NCI-H748 (cell line): ENCODE data around the gene MFN2.
"Not testable (repeated sequence)": the region's sequence is repeated elsewhere in the genome, so short reads cannot be mapped to it uniquely, and the experiment has no call there.

Experiments used
- DNase-seq: peaks from one replicate; lab custom pipeline; 2025; ENCODE audit not compliant: unreplicated experiment; lab: John Stamatoyannopoulos, UW

Gene MFN2

DNA sequence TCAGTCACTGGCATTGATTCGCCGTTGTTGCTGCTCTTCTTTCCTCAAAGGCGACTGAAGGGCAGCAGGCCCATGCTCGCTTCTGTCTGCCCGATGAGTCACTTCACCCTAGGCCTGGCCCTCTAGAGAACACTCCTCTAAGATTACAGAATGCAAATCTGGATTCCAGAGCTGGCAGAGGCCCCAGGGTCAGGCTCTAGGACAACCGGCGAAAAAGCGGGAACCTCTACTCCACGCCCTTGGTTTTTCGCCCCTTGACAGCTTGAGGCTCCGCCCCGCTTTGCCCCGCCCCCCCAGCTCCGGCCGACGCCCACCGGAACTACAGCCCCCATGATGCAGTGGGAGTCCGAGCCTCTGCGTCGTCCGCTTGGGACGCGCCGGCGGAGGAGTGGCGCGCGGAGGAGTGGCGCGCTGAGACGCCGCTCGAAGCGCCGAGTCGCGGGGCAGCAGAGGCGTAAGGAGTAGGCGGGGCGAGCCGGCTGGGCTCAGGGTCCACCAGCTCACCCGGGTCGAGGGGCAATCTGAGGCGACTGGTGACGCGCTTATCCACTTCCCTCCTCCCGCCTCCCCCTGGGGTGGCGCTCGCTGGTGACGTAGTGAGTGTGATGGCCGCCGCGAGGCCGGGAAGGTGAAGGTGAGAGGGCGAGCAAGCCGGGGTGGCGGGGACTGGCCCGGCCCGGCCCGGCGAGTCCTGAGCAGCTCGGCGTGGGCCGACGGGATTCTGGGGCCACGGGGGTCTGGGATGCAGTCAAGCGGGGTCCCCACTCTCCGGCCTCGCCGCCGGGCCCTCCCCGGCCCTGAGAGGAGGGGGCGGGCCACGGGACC lies at the start of gene MFN2:
TSS of gene MFN2 (plus strand) at position 594 of the 825 bp plus-strand sequence. CDS start 8,725 bp downstream, outside the sequence.
- peak; percentile 95 for DNase-seq

DNA sequence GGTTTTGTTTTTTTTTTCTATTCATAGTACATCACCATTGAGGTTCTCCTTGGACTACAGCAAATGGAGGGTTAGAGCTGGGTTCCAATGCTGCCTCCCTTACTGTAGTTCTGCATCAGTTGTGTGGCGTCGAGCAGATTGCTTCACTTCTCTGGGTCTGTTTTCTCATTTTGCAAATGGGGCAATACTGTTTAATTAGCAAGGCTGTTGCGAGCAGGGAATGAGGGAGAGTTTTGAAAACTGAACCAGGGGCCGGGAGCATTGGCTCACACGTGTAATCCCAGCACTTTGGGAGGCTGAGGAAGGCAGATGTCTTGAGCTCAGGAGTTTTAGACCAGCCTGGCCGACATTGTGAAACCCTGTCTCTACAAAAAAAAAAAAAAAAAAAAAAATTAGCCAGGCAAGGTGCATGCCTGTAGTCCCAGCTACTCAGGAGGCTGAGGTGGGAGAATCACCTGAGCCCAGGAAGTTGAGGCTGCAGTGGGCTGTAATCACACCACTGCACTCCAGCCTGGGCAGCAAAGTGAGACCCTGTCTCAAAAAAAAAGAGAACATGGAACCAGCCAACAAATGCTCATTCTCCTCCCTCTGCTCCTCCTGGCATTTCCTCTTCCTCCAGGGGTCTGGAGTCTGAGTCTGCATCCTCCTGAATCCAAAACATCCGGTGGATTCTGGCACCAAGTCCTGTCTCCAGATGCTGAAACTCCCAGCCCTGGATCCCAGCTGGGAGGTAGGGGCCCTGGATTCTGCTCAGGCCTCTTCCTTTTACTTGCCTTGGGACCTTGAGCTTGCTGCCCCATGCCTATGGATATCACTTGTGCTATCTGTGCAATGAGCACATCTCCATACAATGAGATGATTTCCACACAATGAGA lies 49.4 kb upstream of the MFN2 start:
- no peak for DNase-seq

GRCh38 chr1:11931845-11932244 lies 48.4 kb upstream of the MFN2 start:
- no peak for DNase-seq

- peak; percentile 67 for DNase-seq
These were observed 45.8 kb upstream of the MFN2 start, which contains the start of gene PLOD1 for GRCh38 chr1:11934302-11935056. TSS of gene PLOD1 (plus strand) at chr1:11934717. CDS start at chr1:11934780, 63 bp downstream.

DNA sequence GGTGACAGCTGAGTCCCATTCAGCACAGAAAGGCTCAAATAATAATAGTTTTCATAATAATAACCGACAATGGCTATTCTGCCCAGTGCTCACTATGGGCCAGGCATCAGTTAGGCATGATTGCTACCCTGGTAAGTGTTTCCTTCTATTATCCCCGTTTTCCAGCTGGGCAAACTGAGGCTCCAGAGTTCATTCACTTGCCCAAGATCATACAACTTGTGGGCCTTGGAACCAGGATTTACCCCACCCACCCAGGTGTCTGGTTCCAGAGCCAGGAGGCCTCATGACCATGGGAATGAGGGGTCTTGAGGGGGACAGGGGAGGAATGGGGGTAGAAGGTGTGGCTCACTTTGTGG lies 45.2 kb upstream of the MFN2 start:
- no peak for DNase-seq

DNA sequence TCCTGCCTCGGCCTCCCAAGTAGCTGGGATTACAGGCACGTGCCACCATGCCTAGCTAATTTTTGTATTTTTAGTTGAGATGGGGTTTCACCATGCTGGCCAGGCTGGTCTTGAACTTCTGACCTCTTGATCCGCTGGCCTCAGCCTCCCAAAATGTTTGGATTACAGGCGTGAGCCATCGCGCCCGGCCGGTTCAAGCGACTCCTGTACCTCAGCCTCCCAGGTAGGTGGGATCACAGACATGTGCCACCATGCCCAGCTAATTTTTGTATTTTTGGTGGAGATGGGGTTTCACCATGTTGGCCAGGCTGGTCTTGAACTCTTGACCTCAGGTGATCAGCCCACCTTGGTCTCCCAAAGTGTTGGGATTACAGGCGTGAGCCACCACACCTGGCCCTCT lies 44.5 kb upstream of the MFN2 start:
- not testable (repeated sequence) for DNase-seq

- DNase-seq, result no peak
These were observed 41.3 kb upstream of the MFN2 start for GRCh38 chr1:11938722-11939526.

GRCh38 chr1:11939794-11940193 lies 40.5 kb upstream of the MFN2 start:
- DNase-seq, result not testable (repeated sequence)

- no peak for DNase-seq
These were observed 39.9 kb upstream of the MFN2 start for GRCh38 chr1:11940260-11940921.

DNA sequence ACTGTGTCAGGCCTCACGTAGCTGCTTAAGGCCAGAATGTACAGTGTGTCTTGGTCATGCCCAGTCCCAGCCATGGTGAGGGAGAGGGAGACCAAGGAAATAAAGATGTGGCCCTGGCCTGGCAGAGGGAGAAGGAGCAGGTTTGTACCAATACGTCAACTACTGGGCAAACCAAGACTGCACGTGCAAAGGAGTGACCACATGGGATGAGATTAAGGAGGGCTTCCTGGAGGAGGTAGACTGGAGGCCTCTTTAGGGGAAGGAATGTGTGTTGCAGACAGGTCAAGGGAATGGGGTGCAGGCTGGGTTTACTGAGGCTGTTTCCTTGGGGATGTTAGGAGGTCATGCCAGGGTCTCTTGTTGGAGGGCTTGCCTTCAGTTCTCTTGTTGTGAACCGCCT lies 38.0 kb upstream of the MFN2 start:
- DNase-seq, result no peak

- DNase-seq, result no peak
These were observed 36.6 kb upstream of the MFN2 start for GRCh38 chr1:11943619-11944018.

- peak; percentile 63 for DNase-seq
These were observed 35.8 kb upstream of the MFN2 start for GRCh38 chr1:11944358-11944931.

- no peak for DNase-seq
These were observed 33.6 kb upstream of the MFN2 start for GRCh38 chr1:11946647-11947046.

DNA sequence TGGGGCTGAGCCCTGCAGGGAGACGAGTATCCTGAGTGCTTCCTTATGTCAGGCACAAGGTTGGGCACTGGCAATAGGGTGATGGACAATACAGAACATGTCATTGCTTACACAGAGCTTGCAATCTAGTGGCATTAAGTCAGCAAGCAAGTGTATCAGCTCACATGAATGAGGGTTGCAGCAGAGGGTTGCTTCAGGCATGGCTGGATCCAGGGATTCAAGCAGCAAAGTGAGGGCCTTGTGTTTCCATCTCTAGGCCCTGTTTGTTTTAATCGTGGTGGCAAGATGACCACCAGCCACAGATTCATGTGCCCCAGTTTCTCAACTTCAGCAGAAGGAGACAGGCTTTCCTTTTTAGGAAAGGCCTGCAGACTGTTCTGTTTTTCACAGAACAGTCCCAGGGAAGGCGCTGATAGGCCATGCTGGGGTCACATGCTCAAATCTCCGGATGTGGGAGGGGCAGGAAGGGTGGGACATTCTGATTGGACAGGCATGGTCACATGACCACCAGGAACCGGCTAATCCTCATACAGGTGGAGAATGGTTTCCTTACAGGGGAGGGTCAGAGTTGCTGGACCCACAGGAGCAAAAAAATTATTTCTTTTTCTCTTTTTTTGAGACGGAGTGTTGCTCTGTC lies 31.3 kb upstream of the MFN2 start:
- no peak for DNase-seq

- no peak for DNase-seq
These were observed 28.3 kb upstream of the MFN2 start for GRCh38 chr1:11951901-11952300.

- DNase-seq, result no peak
These were observed 27.7 kb upstream of the MFN2 start for GRCh38 chr1:11952455-11953109.

GRCh38 chr1:11955221-11955620 lies 25.0 kb upstream of the MFN2 start:
- no peak for DNase-seq

DNA sequence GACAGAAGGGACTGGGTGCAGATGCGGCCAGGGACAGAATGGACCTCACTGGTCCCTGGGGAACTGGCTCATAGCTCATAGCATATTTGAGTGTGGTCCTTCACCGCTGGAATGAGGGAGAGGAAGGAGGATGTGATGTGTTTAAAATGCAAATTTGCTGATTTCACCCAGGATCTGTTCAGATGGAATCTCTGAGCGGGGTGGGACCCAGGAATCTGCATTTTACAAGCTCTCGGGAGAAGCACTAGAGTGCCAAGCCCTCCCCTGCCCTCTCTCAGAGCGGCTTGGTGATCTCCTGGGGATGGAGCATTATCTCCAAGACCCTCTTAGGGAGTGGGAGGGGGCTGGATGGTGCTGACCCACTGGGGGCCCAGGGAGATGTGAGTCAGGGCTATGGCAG lies 22.8 kb upstream of the MFN2 start:
- no peak for DNase-seq

DNA sequence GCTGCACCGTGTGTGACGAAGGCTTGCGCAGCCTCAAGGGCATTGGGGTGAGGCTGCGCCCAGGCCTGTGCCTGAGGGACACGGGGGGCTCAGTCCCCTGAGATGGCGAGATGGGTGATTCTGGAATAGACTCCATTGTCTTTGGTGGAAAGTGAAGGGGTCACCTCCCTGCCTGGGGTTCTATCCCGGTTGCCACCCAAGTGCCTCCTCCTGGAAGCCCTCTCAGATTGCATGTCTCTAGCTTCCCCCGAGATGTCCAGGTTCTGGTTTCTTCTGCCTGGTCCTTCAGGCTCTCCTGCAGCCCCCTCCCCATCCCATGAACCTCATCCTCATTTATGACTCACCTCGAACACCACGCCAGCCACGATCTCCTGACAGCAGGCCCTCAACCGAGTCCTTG lies 22.3 kb upstream of the MFN2 start:
- no peak for DNase-seq
